SK-MEL-5 (cell line): Measurements from ENCODE around the gene PAK4. TPM values are rescaled to one million over a fixed set of nuclear protein-coding genes. Genes with fewer than 3 reads are reported as not detected.
A peak's percentile ranks its signal among the peaks of the same experiment; 100 is the strongest.
"Not testable (repeated sequence)": the region's sequence is repeated elsewhere in the genome, so short reads cannot be mapped to it uniquely, and the experiment has no call there.

Source experiments
- DNase-seq: peaks from one replicate; pipeline ENCODE4 v3.0.0-alpha.2; 2016; ENCODE audit warnings: low read depth, low spot score
- in situ Hi-C: cut with HindIII; loops from 2 replicates; pipeline ENCODE4 v1.10.0; 2016; ENCODE audit warnings: low sequenced_read_pairs, high pct_unique_total_duplicates, low pct_unique_long_range_greater_than_20kb
- total RNA-seq: library from RNA; depleted of rRNA; stranded (reverse); fragments of >200 nt; shearing (Covaris generic); gene quantifications from 2 replicates; pipeline ENCODE4 v1.2.3, GENCODE V29; 2014

PAK4 gene
- total RNA-seq, 1 experiment from 2014 or later, result 3.7 TPM

GRCh38 chr19:39203372-39204341 is 78.1 kb downstream of the PAK4 start, which contains the start of gene SYCN:
Gene SYCN, minus strand, starts transcription at chr19:39204263. Its CDS starts 9 bp downstream, at chr19:39204254.
- in situ Hi-C loops, result no loop called here
- DNase-seq, result no peak

DNA sequence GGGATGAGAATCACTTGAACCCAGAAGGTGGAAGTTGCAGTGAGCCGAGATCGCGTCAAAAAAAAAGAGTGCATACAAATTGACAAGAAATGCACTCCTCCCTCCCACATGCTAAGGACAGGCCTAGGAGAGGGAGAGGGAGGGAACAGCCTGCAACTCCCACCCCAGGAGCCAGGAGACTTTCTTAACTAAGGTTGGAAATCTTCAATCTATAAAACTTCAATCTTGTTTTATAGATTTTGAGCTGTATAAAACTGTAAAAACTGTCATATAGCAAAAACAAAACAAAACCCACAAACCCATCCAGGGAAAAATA is 79.8 kb downstream of the PAK4 start:
- DNase-seq, result no peak
- in situ Hi-C loops, result no loop called here

GRCh38 chr19:39206122-39206521 is 80.5 kb downstream of the PAK4 start:
- in situ Hi-C loops, result no loop called here

GRCh38 chr19:39207293-39207836 is 81.8 kb downstream of the PAK4 start:
- in situ Hi-C loops, result no loop called here
- no peak for DNase-seq

More at GRCh38 chr19:39206122-39206521, 80.5 kb downstream of the PAK4 start:
- no peak for DNase-seq

- in situ Hi-C loops, result no loop called here
- DNase-seq, result no peak
Measured at GRCh38 chr19:39208175-39208795, 82.7 kb downstream of the PAK4 start.

DNA sequence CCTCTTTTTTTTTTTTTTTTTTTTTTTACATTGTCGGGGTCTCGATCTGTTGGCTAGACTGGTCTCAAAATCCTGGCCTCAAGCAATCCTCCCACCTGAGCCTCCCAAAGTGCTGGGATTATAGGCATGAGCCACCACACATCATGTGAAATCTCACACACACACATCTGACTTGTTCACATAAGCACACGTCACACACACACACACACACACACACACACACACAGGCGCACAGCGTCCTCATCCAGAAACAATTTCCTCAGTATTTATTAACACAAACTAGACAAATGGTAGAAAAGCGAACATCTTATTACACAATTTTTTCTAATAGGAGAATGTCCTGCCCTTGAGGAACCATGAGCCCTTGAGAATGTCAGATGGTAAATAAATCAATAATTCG is 83.6 kb downstream of the PAK4 start:
- DNase-seq, result no peak
- in situ Hi-C loops, result no loop called here

DNA sequence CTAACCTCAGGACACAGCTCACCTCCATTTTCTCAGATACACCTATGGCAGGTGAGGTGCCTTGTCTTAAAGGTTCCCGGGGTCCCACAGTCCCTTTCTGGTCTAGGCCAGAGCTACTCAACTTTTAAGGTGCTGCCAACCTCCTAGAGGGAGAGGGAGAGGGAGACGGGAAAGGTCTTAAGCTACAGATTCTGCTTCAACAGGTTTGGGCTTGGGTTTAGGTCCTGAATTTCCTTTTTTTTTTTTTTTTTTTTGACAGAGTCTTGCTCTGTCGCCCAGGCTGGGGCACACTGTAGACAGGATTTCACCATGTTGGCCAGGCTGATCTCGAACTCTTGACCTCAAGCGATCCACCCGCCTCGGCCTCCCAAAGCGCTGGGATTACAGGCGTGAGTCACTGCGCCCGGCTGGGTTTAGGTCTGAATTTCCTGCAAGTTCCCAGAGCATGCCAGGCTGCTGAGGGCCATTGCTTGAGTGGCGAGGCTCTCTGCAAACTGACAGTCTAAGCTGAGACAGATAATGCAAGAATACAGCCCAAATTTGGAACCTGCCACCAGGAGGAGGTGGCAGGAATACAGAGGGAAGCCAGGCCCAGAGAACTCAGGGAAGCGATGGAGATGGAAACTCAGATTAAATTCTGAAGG is 86.3 kb downstream of the PAK4 start:
- DNase-seq, result no peak
- in situ Hi-C loops, result no loop called here

DNA sequence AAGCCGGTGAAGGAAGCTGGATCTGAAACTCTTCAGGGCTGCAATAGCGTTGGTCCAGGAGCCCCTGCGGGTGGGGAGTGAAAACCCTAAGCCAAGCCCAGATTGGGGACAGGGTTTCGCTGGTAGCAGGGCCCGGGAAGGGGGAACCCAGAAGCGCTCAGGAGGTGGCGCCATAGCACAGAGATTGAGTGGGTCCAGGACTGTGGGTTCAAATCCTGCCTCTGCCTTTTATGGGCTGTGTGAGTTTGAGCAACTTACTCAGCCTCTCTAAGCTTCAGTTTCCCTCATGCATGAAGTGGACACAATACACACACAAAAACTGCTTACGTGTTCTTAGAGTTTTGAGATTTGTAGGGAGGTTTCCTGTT is 86.8 kb downstream of the PAK4 start:
- DNase-seq, result peak; percentile 56
- in situ Hi-C loops, result no loop called here

GRCh38 chr19:39215323-39215722 is 89.7 kb downstream of the PAK4 start:
- in situ Hi-C loops, DNase-seq: not testable (repeated sequence)

- DNase-seq, result no peak
- in situ Hi-C loops, result no loop called here
Measured at GRCh38 chr19:39217094-39217493, 91.5 kb downstream of the PAK4 start.

DNA sequence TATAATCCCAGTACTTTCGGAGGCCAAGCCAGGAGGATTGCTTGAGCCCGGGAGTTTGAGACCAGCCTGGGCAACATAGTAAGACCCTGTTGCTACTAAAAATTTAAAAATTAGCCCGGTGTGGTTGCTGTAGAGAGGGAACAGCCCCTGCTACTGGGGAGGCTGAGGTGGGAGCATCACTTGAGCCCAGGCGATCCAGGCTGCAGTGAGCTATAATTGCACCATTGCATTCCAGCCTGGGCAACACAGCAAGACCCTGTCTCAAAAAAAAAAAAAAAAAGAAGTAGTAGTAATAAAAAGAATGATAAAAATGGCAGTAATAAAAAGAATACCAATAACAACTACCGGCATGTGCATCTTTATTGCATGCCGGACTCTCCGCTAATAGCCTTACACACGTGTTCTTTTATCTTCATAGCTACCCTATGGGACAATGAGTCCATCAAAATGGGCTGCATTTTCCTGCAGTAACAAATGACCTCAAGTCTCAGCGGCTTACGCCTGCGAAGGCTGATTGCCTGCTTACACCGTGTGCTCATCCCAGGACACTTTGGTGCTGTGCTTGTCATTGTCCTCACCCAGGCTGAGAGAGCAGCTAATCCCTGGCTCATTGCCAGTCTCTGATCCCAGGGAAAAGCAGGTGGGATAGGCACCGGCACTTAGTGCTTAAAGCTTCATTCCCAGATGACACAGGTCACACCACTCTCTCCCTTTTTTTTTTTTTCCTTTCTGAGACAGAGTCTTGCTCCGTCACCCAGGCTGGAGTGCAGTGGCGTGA is 92.8 kb downstream of the PAK4 start:
- in situ Hi-C loops, result no loop called here
- no peak for DNase-seq

GRCh38 chr19:39219108-39219507 is 93.5 kb downstream of the PAK4 start:
- in situ Hi-C loops, DNase-seq: not testable (repeated sequence)

- in situ Hi-C loops, result no loop called here
- peak; percentile 46 for DNase-seq
Measured at GRCh38 chr19:39223703-39224279, 98.2 kb downstream of the PAK4 start.

- in situ Hi-C loops, result no loop called here
- peak; percentile 22 for DNase-seq
Measured at GRCh38 chr19:39224910-39225309, 99.3 kb downstream of the PAK4 start.
